ENCODE measurements around the gene NEU1.

- TF ChIP-seq CTCF (IDR thresholded peaks at IDR 0.05 in 4 of 5, conservative IDR thresholded peaks at IDR 0.05 in 1 of 5): no peak
- TF ChIP-seq POLR2A (IDR thresholded peaks at IDR 0.05): no peak
Measured at GRCh38 chr6:31883676-31884075, 21.1 kb upstream of the NEU1 start.

Data from gastrocnemius medialis (tissue), 4 donors.